ENCODE measurements around the gene NFIC.

GRCh38 chr19:3344608-3345598 is 21.5 kb upstream of the NFIC start:
- no peak for TF ChIP-seq POLR2AphosphoS5 (IDR thresholded peaks at IDR 0.05)
- TF ChIP-seq CTCF (IDR thresholded peaks at IDR 0.05) = no peak
- no peak for TF ChIP-seq POLR2A (IDR thresholded peaks at IDR 0.05; ENCODE audit: low read depth)
- TF ChIP-seq EP300 (IDR thresholded peaks at IDR 0.05) = no peak
